Kidney (tissue), 14 donors: ENCODE results near the gene STIM1. TPM values are rescaled to one million over a fixed set of nuclear protein-coding genes. Genes with fewer than 3 reads are reported as not detected.
A peak's percentile ranks its signal among the peaks of the same experiment; 100 is the strongest.

Source experiments
- DNase-seq, 5 donors: peaks; one replicate each; pipeline ENCODE4 v3.0.0-alpha.2; 2013 to 2020
- FAIRE-seq: peaks from 2 replicates; lab custom pipeline; 2012; peaks lifted over from hg19 to GRCh38; lab: Jason Lieb, UNC
- H3K27ac ChIP-seq, 2 donors: one replicate each; pipeline ENCODE4 v1.7.0; 2013; ENCODE audit warnings: low read depth in 2 of 2, low read length in 2 of 2, inconsistent platforms in 1 of 2
- H3K27me3 ChIP-seq: one replicate; pipeline ENCODE4 v1.7.1; 2013; ENCODE audit warnings: low read length, inconsistent platforms; ENCODE audit not compliant: control insufficient read depth, insufficient read depth
- H3K36me3 ChIP-seq, 3 donors: one replicate each; pipeline versions ENCODE4 v1.7.0 to v1.7.1; 2013; ENCODE audit warnings: low read length in 3 of 3, control low read depth in 1 of 3, inconsistent platforms in 1 of 3; ENCODE audit not compliant: insufficient read depth in 3 of 3, control insufficient read depth in 2 of 3
- H3K4me1 ChIP-seq, 3 donors: one replicate each; pipeline versions ENCODE4 v1.7.0 to v1.7.1; 2013; ENCODE audit warnings: low read length in 3 of 3, inconsistent platforms in 1 of 3, low read depth in 1 of 3; ENCODE audit not compliant: control insufficient read depth in 2 of 3, insufficient read depth in 2 of 3
- H3K4me3 ChIP-seq, 3 donors: one replicate each; pipeline versions ENCODE4 v1.7.0 to v1.8.1; 2013; ENCODE audit warnings: low read length in 3 of 3, control low read depth in 1 of 3, inconsistent platforms in 1 of 3
- H3K9ac ChIP-seq, 3 donors: one replicate each; pipeline versions ENCODE4 v1.7.0 to v1.7.1; 2013; ENCODE audit warnings: low read length in 3 of 3, control low read depth in 1 of 3, inconsistent platforms in 1 of 3
- H3K9me3 ChIP-seq, 3 donors: one replicate each; pipeline versions ENCODE4 v1.7.0 to v1.7.1; 2013; ENCODE audit warnings: low read length in 3 of 3, control low read depth in 1 of 3, inconsistent platforms in 1 of 3; ENCODE audit not compliant: control insufficient read depth in 2 of 3, insufficient read depth in 1 of 3
- intact Hi-C: fragments of 100-400 bp; cut with DNase I; formaldehyde crosslinking; loops from one replicate; pipeline ENCODE4 v1.11.1; 2022
- polyA plus RNA-seq: library from polyadenylated mRNA; stranded (reverse); fragments of 350-450 nt; fragmentation: Illumina TruSeq; extraction: RNeasy Lipid Tissue Mini Kit (QIAGEN cat#74804); gene quantifications from one replicate; pipeline ENCODE4 v1.2.3, GENCODE V29; 2014; ENCODE audit warnings: low read depth, low replicate concordance; ENCODE audit not compliant: insufficient read depth
- total RNA-seq: library from RNA; stranded (reverse); fragmentation: NEBNext Ultra II Directional; extraction: Animal tissue kit (Norgen Biotek cat#: 25700); gene quantifications from one replicate; pipeline ENCODE4 v1.2.1, GENCODE V29; 2021
- TF ChIP-seq, protein P1 (sequence below): IDR thresholded peaks from 3 replicates; pipeline ENCODE4 v1.5.1; 2012; ENCODE audit warnings: mild to moderate bottlenecking, moderate library complexity, borderline replicate concordance; ENCODE audit not compliant: insufficient read depth; ENCODE audit errors: extremely low read depth
- donor health status: control.
- donor health status: control.
- donor health status: control.
- donor health status: control.
- donor health status: control.
- donor health status: DM: yes; HTN: yes; CAD: no.
- donor health status: Normal renal cell carcinoma (clear cell type).

Gene STIM1
- total and polyA plus RNA-seq, 2 donors from 2014 or later: 15.7 to 68.0 TPM

DNA sequence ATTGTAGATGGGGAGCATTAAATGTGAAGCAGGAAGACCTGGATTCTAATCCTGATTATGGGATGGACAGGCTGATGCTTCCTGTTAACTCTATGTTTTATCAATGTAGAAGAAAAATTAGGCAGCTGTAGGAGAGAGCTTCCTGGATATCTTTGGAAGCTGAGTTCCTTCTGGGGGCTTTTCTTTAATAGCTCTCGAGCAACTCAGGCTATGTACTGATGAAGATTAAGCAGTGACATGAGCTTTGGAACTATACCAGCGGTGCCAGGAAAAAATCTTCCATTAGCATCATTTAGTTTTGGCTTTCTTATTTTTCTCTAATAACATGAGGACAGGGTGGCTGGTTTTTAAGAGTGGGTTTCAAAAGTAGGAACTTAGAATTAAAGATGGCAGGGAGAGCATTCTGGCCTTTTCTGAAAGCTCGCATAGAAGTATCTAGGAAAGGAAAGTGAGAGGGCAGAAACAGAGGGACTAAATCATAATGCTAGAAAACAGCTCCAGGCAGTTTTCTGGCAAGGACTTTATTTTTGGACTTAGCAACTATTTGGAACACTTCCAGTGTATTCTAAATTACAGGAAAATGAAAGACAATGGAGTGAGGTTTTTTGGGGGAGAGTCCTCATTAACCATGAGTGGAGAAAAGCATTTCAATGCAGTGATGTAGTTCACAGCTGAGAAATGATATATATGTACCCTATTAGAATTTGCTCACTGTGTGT is 169.9 kb downstream of the STIM1 start:
- Histone ChIP-seq H3K36me3 (no peaks in the 10 kb centered on the region), H3K27ac (peak overlapping the region; percentile 55), H3K4me1 (peaks cover 0 to 22% (median 3%) of the 10 kb centered on the region in 3 donors), H3K27me3 (no peaks in the 10 kb centered on the region), H3K4me3 (no peak overlapping the region), H3K9me3 (no peaks in the 10 kb centered on the region), H3K9ac (no peak overlapping the region)
- TF ChIP-seq, protein P1, sequence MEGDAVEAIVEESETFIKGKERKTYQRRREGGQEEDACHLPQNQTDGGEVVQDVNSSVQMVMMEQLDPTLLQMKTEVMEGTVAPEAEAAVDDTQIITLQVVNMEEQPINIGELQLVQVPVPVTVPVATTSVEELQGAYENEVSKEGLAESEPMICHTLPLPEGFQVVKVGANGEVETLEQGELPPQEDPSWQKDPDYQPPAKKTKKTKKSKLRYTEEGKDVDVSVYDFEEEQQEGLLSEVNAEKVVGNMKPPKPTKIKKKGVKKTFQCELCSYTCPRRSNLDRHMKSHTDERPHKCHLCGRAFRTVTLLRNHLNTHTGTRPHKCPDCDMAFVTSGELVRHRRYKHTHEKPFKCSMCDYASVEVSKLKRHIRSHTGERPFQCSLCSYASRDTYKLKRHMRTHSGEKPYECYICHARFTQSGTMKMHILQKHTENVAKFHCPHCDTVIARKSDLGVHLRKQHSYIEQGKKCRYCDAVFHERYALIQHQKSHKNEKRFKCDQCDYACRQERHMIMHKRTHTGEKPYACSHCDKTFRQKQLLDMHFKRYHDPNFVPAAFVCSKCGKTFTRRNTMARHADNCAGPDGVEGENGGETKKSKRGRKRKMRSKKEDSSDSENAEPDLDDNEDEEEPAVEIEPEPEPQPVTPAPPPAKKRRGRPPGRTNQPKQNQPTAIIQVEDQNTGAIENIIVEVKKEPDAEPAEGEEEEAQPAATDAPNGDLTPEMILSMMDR: no peak
- FAIRE-seq (no peak), DNase-seq (peak in 2 of 5 donors; percentile 62 to 89)
- intact Hi-C loops: no loop called here

DNA sequence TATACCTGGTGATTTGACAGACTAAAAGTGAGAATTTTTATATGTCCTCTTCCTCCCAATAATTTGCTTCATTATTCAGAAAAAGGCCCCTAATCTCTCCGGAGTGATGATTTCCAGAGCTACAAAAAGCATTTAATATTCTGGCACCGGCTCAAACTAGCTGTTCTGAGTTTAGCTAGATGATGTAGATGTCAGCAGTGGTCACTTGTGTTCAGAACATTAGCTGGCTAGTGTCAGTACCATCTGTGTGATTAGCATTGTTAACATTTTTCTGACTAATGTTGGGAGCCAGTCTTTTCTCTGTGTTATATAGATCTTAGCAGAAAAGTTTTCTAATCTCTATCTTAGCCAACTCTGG is 170.5 kb downstream of the STIM1 start:
- Histone ChIP-seq H3K9me3 (no peaks in the 10 kb centered on the region), H3K4me3 (no peak overlapping the region), H3K27ac (peak overlapping the region; percentile 37 to 55), H3K9ac (no peak overlapping the region), H3K4me1 (peaks cover 0 to 22% (median 3%) of the 10 kb centered on the region in 3 donors), H3K36me3 (no peaks in the 10 kb centered on the region), H3K27me3 (no peaks in the 10 kb centered on the region)
- DNase-seq: peak in 2 of 5 donors; percentile 42 to 76
- intact Hi-C loops: no loop called here
- TF ChIP-seq, protein P1: no peak
- no peak for FAIRE-seq

DNA sequence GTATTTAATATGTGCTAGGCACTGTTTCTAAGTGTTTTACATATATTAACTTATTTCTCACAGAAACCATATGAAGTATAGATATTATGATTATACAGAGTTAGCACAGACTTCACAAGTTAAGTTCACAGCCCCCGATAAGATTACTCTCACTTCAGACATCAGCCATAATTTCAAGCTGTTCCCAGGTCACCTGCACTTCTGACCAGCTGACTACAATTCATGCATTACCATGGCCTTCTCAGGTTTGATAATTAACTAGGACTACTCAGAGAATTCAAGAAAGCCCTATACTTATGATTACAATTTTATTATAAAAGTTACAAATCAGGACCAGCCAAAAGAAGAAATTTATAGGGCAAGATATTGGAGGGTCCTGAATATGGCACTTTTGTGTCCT is 170.9 kb downstream of the STIM1 start:
- no peak overlapping the region for H3K9ac ChIP-seq
- H3K4me1 ChIP-seq: peaks cover 0 to 22% (median 3%) of the 10 kb centered on the region in 3 donors
- H3K4me3 ChIP-seq: no peak overlapping the region
- TF ChIP-seq, protein P1: no peak
- H3K36me3 ChIP-seq: no peaks in the 10 kb centered on the region
- H3K27ac ChIP-seq: no peak overlapping the region
- H3K27me3 ChIP-seq: no peaks in the 10 kb centered on the region
- intact Hi-C loops: no loop called here
- no peak for FAIRE-seq
- DNase-seq: no peak
- no peaks in the 10 kb centered on the region for H3K9me3 ChIP-seq
